Neural cell (in vitro differentiated cells): ENCODE data around the gene RECK. TPM values are rescaled to one million over a fixed set of nuclear protein-coding genes. Genes with fewer than 3 reads are reported as not detected.

Experiments
- H2AFZ ChIP-seq: fragments of 200-600, 300-800 bp; sonication (generic), shearing (Covaris generic); 2 replicates; pipeline ENCODE4 v1.6.0; 2014; ENCODE audit warnings: low read depth, mild to moderate bottlenecking, antibody characterized with exemption, low read length, moderate library complexity
- H3F3A ChIP-seq: fragments of 200-600 bp; shearing (Covaris generic); 2 replicates; pipeline ENCODE4 v1.6.1; 2016; ENCODE audit warnings: mild to moderate bottlenecking, moderate library complexity, mixed read lengths, antibody characterized with exemption, low read length; ENCODE audit not compliant: insufficient read depth, poor library complexity, severe bottlenecking
- H3K27ac ChIP-seq: fragments of 200-600, 300-800 bp; sonication (generic), shearing (Covaris generic); 2 replicates; pipeline ENCODE4 v1.5.1; 2014; ENCODE audit warnings: mild to moderate bottlenecking, low read length, moderate library complexity
- H3K27me3 ChIP-seq: fragments of 300-800, 200-600 bp; sonication (generic), shearing (Covaris generic); 2 replicates; pipeline ENCODE4 v1.6.0; 2014; ENCODE audit warnings: mild to moderate bottlenecking, low read depth, low read length, moderate library complexity; ENCODE audit not compliant: insufficient read depth
- H3K36me3 ChIP-seq: fragments of 300-800, 200-600 bp; sonication (generic), shearing (Covaris generic); 2 replicates; pipeline ENCODE4 v1.5.1; 2014; ENCODE audit warnings: mild to moderate bottlenecking, antibody characterized with exemption, low read length, moderate library complexity; ENCODE audit not compliant: insufficient read depth
- H3K4me2 ChIP-seq: fragments of 300-800, 200-600 bp; sonication (generic), shearing (Covaris generic); 2 replicates; pipeline ENCODE4 v1.6.0; 2014; ENCODE audit warnings: mild to moderate bottlenecking, low read length
- H3K4me3 ChIP-seq: fragments of 300-800, 200-600 bp; sonication (generic), shearing (Covaris generic); 2 replicates; pipeline ENCODE4 v1.5.1; 2014; ENCODE audit warnings: mild to moderate bottlenecking, low read length, moderate library complexity
- H3K79me2 ChIP-seq: fragments of 200-600 bp; shearing (Covaris generic); replicated peaks from 2 replicates; pipeline ENCODE4 v1.6.0; 2014; ENCODE audit warnings: mild to moderate bottlenecking, low read length, moderate library complexity; ENCODE audit not compliant: insufficient read depth
- H3K9ac ChIP-seq: fragments of 300-800, 200-600 bp; sonication (generic), shearing (Covaris generic); 2 replicates; pipeline ENCODE4 v1.6.1; 2016; ENCODE audit warnings: mild to moderate bottlenecking, low read length, mixed read lengths
- H3K9me2 ChIP-seq: fragments of 200-600 bp; shearing (Covaris generic); 2 replicates; pipeline ENCODE4 v1.6.1; 2016; ENCODE audit warnings: mild to moderate bottlenecking, low read length, mixed read lengths; ENCODE audit not compliant: insufficient read depth
- H3K9me3 ChIP-seq: fragments of 200-600, 300-800 bp; sonication (generic), shearing (Covaris generic); 2 replicates; pipeline ENCODE4 v1.6.1; 2016; ENCODE audit warnings: mild to moderate bottlenecking, mixed run types, low read length, moderate library complexity, mixed read lengths
- H4K20me1 ChIP-seq: fragments of 200-600 bp; shearing (Covaris generic); 2 replicates; pipeline ENCODE4 v1.6.1; 2016; ENCODE audit warnings: mild to moderate bottlenecking, mixed run types; ENCODE audit not compliant: insufficient read depth
- CTCF ChIP-seq: fragments of 450-650 bp; IDR thresholded peaks from 2 replicates; pipeline ENCODE4 v1.5.1; 2014; ENCODE audit warnings: antibody characterized with exemption, mild to moderate bottlenecking, moderate library complexity; ENCODE audit not compliant: poor library complexity, severe bottlenecking
- EP300 ChIP-seq: fragments of 450-650 bp; conservative IDR thresholded peaks from 2 replicates; pipeline ENCODE4 v1.6.1; 2014; ENCODE audit warnings: antibody characterized with exemption, mild to moderate bottlenecking, moderate library complexity; ENCODE audit not compliant: poor library complexity, severe bottlenecking
- EZH2 ChIP-seq: fragments of 200-600, 300-800 bp; shearing (Covaris generic), sonication (generic); IDR thresholded peaks from 2 replicates; pipeline ENCODE4 v1.6.1; 2014; ENCODE audit warnings: antibody characterized with exemption, low read length, borderline replicate concordance, mild to moderate bottlenecking; ENCODE audit not compliant: insufficient read depth, poor library complexity, severe bottlenecking
- MXI1 ChIP-seq: fragments of 450-650 bp; conservative IDR thresholded peaks from 2 replicates; pipeline ENCODE4 v1.6.1; 2014; ENCODE audit warnings: antibody characterized with exemption, mild to moderate bottlenecking; ENCODE audit not compliant: poor library complexity, severe bottlenecking
- POLR2AphosphoS5 ChIP-seq: IDR thresholded peaks from 2 replicates; pipeline ENCODE4 v1.6.1; 2012
- RAD21 ChIP-seq: fragments of 450-650 bp; conservative IDR thresholded peaks from 2 replicates; pipeline ENCODE4 v1.6.1; 2014; ENCODE audit warnings: antibody characterized with exemption, mild to moderate bottlenecking, moderate library complexity
- REST ChIP-seq: IDR thresholded peaks from 2 replicates; pipeline ENCODE4 v1.6.1; 2012; ENCODE audit warnings: borderline replicate concordance
- SMC3 ChIP-seq: fragments of 450-650 bp; conservative IDR thresholded peaks from 2 replicates; pipeline ENCODE4 v1.6.1; 2014; ENCODE audit warnings: antibody characterized with exemption, mild to moderate bottlenecking, moderate library complexity; ENCODE audit not compliant: poor library complexity
- TAF1 ChIP-seq: IDR thresholded peaks from 2 replicates; pipeline ENCODE4 v1.6.1; 2012; ENCODE audit warnings: low read depth
- polyA plus RNA-seq: library from polyadenylated mRNA; depleted of rRNA; stranded (reverse); fragments of >200 nt; gene quantifications from 2 replicates; pipeline ENCODE4 v1.2.3, GENCODE V29; 2014

Gene RECK
- polyA plus RNA-seq, 1 donor from 2014 or later, result 6.9 TPM

GRCh38 chr9:36141761-36142160 is 105.0 kb downstream of the RECK start:
- TF ChIP-seq EZH2 (no peak), REST (no peak), RAD21 (no peak), MXI1 (no peak), TAF1 (no peak), CTCF (no peak), EP300 (no peak), SMC3 (no peak), POLR2AphosphoS5 (no peak)
- Histone ChIP-seq H3F3A (no peaks in the 10 kb centered on the region), H3K4me2 (no peak overlapping the region), H4K20me1 (no peaks in the 10 kb centered on the region), H3K9ac (no peak overlapping the region), H3K36me3 (no peaks in the 10 kb centered on the region), H3K9me3 (no peaks in the 10 kb centered on the region), H3K9me2 (no peaks in the 10 kb centered on the region), H2AFZ (no peak overlapping the region), H3K27ac (no peak overlapping the region), H3K79me2 (no peaks in the 10 kb centered on the region), H3K27me3 (peaks cover 13% of the 10 kb centered on the region), H3K4me3 (no peak overlapping the region)

GRCh38 chr9:36142510-36143244 is 106.0 kb downstream of the RECK start:
- no peak for TF ChIP-seq REST
- no peak for TF ChIP-seq SMC3
- TF ChIP-seq TAF1, result no peak
- no peak for TF ChIP-seq POLR2AphosphoS5
- TF ChIP-seq RAD21, result no peak
- no peaks in the 10 kb centered on the region for H3K36me3 ChIP-seq
- peaks cover 4% of the 10 kb centered on the region for H3K27me3 ChIP-seq
- H3K27ac ChIP-seq, result no peak overlapping the region
- no peaks in the 10 kb centered on the region for H3K9me2 ChIP-seq
- no peak overlapping the region for H3K9ac ChIP-seq
- no peak overlapping the region for H2AFZ ChIP-seq
- no peaks in the 10 kb centered on the region for H3F3A ChIP-seq
- no peaks in the 10 kb centered on the region for H3K79me2 ChIP-seq
- no peak overlapping the region for H3K4me2 ChIP-seq
- no peak overlapping the region for H3K4me3 ChIP-seq
- H3K9me3 ChIP-seq, result no peaks in the 10 kb centered on the region
- H4K20me1 ChIP-seq, result no peaks in the 10 kb centered on the region
